SH-SY5Y (cell line): ENCODE data around the gene TBC1D22A.

Experiments
- GATA2 ChIP-seq: IDR thresholded peaks from 2 replicates; pipeline ENCODE4 v1.6.1; 2011; ENCODE audit warnings: mild to moderate bottlenecking, low read depth, low read length
- GATA3 ChIP-seq: IDR thresholded peaks from 2 replicates; pipeline ENCODE4 v1.6.1; 2011; ENCODE audit warnings: low read depth, mild to moderate bottlenecking, low read length, moderate library complexity

DNA sequence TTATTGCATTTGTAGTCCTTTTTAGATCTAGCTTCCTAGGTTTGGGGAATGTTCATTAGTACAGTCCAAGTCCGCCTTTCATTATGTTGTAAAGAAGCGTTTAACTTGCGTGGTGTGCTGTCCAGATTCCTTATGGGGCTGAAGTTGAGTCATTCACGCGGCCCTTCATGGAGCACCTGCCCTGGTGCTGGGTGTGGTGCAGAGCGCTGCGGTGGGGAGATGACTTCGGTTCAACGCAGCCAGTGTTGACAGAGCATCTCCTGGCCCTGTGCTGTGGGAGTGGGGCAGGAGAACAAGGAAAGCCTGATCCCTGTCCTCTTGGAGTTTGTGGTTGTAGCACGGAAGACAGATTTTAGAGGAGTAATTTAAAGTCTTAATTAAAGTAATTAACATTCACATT is 152.0 kb downstream of the TBC1D22A start:
- TF ChIP-seq GATA3 (no peak), GATA2 (no peak)
